Esophagus squamous epithelium (tissue), 5 donors: ENCODE measurements around the gene SLC29A1. TPM values are rescaled to one million over a fixed set of nuclear protein-coding genes. Genes with fewer than 3 reads are reported as not detected.
A peak's percentile ranks its signal among the peaks of the same experiment; 100 is the strongest.

Experiments used
- DNase-seq: peaks from one replicate; lab custom pipeline; 2025; lab: John Stamatoyannopoulos, UW
- H3K27ac ChIP-seq, 4 donors: fragments of 200-600 bp; sonication (generic); one replicate each; pipeline ENCODE4 v1.5.1; 2016 to 2019; ENCODE audit warnings: mild to moderate bottlenecking in 1 of 4
- H3K27me3 ChIP-seq, 4 donors: fragments of 200-600 bp; sonication (generic); 1 replicate in 3 of 4; 2 replicates in 1 of 4; pipeline versions ENCODE4 v1.5.1 to v1.6.0; 2017 to 2021; ENCODE audit warnings: antibody characterized with exemption in 1 of 4
- H3K36me3 ChIP-seq, 3 donors: fragments of 200-600 bp; sonication (generic); one replicate each; pipeline ENCODE4 v1.5.1; 2016 to 2019
- H3K4me1 ChIP-seq, 3 donors: fragments of 200-600 bp; sonication (generic); one replicate each; pipeline ENCODE4 v1.5.1; 2017 to 2019
- H3K4me3 ChIP-seq, 4 donors: fragments of 200-600 bp; sonication (generic); 1 replicate in 3 of 4; 2 replicates in 1 of 4; pipeline ENCODE4 v1.5.1; 2016 to 2019; ENCODE audit warnings: mild to moderate bottlenecking in 2 of 4, moderate library complexity in 1 of 4
- H3K9me3 ChIP-seq, 3 donors: fragments of 200-600 bp; sonication (generic); one replicate each; pipeline ENCODE4 v1.5.1; 2016 to 2019
- POLR2A ChIP-seq, 4 donors: fragments of 450-650 bp; IDR thresholded peaks; one replicate each; pipeline ENCODE4 v1.6.1; 2017; ENCODE audit warnings: antibody characterized with exemption in 4 of 4, mild to moderate bottlenecking in 4 of 4, moderate library complexity in 3 of 4
- WGBS, 2 donors: methylation state at CpG; one replicate each; pipeline ENCODE4 v1.1.5; 2018; 5-methylcytosine and 5-hydroxymethylcytosine counted together
- intact Hi-C: fragments of 100-400 bp; cut with DNase I; formaldehyde crosslinking; loops from one replicate; pipeline ENCODE4 v1.15.0; 2022
- total RNA-seq, 4 donors: library from RNA; depleted of rRNA; stranded (reverse); fragments of >200 nt; gene quantifications; one replicate each; pipeline ENCODE4 v1.1.0, GENCODE V29; 2016
- TF ChIP-seq, protein P1 (sequence below), 6 experiments: fragments of 450-650 bp in 4 of 6; fragments of 200-600 bp in 2 of 6; sonication (generic) in 2 of 6; IDR thresholded peaks; one replicate each; pipeline ENCODE4 v1.5.1; 2016 to 2019; ENCODE audit warnings: antibody characterized with exemption in 6 of 6, mild to moderate bottlenecking in 4 of 6, moderate library complexity in 4 of 6
- donor health status: DM: yes; HTN: yes; CAD: no.

SLC29A1 gene
- total RNA-seq, 4 donors from 2014 or later: 12.7 to 24.8 (median 22.3) TPM

DNA sequence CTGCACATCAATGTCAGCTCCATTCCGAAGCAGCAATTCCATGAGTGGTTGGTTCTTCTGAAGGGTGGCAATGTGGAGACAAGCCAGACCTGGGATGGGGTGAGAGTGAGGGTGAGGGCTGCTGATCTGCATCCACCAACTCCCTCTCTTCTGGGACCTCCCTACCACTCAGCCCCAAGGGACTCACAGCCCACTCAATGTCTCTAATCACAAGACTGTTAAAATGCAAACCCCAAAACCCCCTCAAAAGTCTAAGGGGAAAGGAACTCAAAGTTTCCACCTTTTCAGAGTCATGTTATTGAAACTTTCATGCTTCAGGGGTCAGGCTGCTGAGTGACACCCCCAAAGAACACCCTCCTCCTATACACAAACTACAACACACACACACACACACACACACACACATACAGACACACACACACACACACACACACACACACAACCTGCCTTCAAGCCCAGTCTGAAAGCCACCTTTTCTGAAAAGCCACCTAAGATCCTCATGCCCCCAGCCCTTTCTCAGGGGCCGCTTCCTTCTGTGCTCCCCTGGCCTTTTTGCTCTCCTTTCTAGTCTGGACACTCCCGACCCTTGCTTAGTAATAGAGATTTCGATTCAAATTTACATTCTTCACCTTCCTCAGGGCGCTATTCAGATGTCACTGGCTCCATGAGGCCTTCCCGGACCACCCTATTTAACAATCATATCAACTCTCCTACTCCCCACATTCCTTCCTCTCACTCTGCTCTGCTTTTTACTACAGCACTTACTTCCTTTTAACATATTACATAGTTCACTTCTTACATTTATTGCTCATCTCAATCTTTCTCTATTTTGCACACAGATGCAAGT is 37.3 kb downstream of the SLC29A1 start:
- TF ChIP-seq, protein P1, sequence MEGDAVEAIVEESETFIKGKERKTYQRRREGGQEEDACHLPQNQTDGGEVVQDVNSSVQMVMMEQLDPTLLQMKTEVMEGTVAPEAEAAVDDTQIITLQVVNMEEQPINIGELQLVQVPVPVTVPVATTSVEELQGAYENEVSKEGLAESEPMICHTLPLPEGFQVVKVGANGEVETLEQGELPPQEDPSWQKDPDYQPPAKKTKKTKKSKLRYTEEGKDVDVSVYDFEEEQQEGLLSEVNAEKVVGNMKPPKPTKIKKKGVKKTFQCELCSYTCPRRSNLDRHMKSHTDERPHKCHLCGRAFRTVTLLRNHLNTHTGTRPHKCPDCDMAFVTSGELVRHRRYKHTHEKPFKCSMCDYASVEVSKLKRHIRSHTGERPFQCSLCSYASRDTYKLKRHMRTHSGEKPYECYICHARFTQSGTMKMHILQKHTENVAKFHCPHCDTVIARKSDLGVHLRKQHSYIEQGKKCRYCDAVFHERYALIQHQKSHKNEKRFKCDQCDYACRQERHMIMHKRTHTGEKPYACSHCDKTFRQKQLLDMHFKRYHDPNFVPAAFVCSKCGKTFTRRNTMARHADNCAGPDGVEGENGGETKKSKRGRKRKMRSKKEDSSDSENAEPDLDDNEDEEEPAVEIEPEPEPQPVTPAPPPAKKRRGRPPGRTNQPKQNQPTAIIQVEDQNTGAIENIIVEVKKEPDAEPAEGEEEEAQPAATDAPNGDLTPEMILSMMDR (IDR thresholded peaks at IDR 0.05): no peak
- TF ChIP-seq POLR2A (IDR thresholded peaks at IDR 0.05): no peak
- H3K4me3 ChIP-seq: no peak overlapping the region
- WGBS, 2 donors: 72 to 94% methylated on average over 5 of the region's 6 CpGs
- no peaks in the 10 kb centered on the region for H3K9me3 ChIP-seq
- peaks cover 39 to 62% (median 39%) of the 10 kb centered on the region in 3 donors for H3K4me1 ChIP-seq
- DNase-seq: no peak
- no peaks in the 10 kb centered on the region for H3K27me3 ChIP-seq
- H3K36me3 ChIP-seq: peaks cover 0 to 34% (median 4%) of the 10 kb centered on the region in 3 donors
- no peak overlapping the region for H3K27ac ChIP-seq
- intact Hi-C loops: no loop called here

DNA sequence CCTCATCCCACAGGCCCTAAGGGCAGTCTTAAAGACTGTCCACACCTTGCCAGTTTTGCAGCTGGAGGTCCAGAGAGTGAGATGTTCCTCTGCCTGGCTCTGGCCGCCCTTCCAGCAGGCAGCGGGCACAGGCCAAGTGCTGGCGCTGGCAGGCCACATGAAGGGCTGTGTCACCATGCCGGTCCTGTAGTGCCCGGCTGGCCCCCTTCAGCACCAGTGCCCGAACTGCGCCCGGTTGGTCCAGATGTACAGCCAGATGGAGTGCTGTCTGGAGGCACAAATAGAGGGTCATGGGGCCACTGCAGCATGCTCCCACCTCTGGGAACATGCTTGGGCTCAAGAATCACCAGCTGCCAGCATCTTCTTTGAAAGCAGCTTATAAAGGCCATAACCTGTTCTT is 38.2 kb downstream of the SLC29A1 start:
- Histone ChIP-seq H3K4me3 (no peak overlapping the region), H3K27ac (no peak overlapping the region), H3K27me3 (no peaks in the 10 kb centered on the region), H3K9me3 (no peaks in the 10 kb centered on the region), H3K4me1 (peaks cover 32 to 55% (median 33%) of the 10 kb centered on the region in 3 donors), H3K36me3 (peaks cover 0 to 33% (median 4%) of the 10 kb centered on the region in 3 donors)
- TF ChIP-seq, protein P1 (IDR thresholded peaks at IDR 0.05): no peak
- no peak for TF ChIP-seq POLR2A (IDR thresholded peaks at IDR 0.05)
- 84% methylated on average over 6 of the region's 8 CpGs; no CpG with 5 or more reads in 1 of the 2 donors for WGBS, 2 donors
- intact Hi-C loops: no loop called here
- DNase-seq: no peak

DNA sequence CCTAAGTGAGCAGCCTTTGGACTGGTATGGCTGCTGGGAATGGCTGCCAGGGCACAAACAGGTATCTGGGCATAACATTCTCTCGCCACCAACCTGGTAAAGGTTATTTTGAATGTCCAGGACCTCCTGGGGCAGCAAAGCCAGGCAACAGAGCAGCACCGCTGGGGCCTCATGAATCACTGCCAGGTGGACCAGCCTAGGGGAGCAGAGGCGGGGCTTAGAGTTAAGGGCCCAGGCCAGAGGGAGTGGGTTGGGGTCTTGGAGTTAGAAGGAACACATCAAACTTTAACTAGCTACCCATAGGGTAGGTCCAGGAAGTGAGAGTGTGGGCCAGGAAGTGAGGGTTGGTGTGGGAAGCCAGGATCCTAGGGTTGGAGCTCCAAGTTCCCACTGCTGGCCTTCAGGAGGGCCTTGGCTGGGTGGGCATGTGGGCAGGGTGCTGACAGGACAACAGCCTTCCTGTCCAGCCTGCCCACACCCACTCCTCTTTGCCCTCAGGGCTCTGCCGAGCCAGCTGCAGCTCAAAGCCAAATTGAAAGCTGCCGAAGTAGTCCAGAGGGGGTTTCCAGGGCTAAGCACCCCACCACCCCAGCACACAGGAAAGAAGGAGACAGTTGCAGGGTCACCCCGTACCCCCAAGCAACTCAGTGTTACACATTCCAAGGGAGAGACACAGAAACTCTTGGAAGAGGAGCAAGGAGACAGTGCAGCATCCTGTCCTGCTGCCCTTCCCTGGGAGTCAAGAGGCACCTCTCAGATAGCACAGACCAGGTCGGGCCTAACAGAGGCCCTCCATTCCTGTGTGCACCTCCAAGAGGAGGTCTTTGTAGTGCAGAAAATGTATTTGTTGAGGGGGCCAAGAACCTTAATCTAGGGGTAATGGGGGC is 39.3 kb downstream of the SLC29A1 start:
- Histone ChIP-seq H3K4me3 (peak overlapping the region in 3 of 4 donors; percentile 67 to 96 (median 90)), H3K4me1 (peaks cover 26 to 47% (median 29%) of the 10 kb centered on the region in 3 donors), H3K27ac (peak overlapping the region; percentile 8 to 87 (median 44)), H3K27me3 (no peaks in the 10 kb centered on the region), H3K36me3 (peaks cover 0 to 33% (median 4%) of the 10 kb centered on the region in 3 donors), H3K9me3 (no peaks in the 10 kb centered on the region)
- intact Hi-C loops: no loop called here
- no peak for DNase-seq
- WGBS, 2 donors: 50 to 57% methylated on average over 5 of the region's 7 CpGs
- TF ChIP-seq POLR2A (IDR thresholded peaks at IDR 0.05): no peak
- TF ChIP-seq, protein P1 (IDR thresholded peaks at IDR 0.05): no peak

DNA sequence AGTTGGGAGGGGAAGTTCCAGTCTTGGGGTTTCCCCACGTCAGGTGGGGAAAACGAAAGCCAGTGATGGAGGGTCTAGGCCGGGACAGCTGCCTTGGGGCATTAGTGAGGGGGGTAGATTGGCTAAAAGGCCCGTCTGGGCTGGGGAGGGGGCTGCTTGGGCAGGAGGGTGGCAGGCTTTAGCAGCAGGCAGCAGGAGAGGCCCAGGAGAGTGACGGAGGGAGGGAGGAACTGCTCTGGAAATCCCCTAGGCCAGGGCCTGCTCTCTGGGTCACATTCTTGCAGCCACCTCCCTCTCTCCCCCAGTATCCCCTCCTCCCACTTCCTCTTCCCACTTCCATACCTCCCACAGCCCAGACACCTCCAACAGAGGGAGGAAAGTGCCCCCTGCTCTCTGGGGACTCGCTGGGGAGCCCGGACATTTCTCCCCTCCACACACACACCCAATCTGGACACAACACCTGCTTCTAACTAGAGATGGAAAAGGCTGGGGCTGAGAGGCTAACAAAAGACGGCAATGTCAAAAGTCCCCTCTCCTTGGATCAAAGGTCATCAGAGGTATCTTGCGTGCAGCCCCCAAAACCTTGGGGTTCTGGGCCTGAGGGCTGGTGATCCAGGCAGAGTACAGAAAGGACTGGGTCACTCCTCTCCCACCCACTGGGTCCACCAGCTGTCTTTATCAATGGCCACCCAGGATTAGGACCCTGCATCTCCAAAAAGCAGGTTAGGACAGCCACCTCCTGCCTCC is 40.1 kb downstream of the SLC29A1 start:
- Histone ChIP-seq H3K4me3 (peak overlapping the region; percentile 67 to 96 (median 82)), H3K4me1 (peaks cover 25 to 41% (median 26%) of the 10 kb centered on the region in 3 donors), H3K27me3 (peaks cover 0 to 6% (median 2%) of the 10 kb centered on the region in 4 donors), H3K27ac (peak overlapping the region; percentile 8 to 87 (median 44)), H3K9me3 (no peaks in the 10 kb centered on the region), H3K36me3 (peaks cover 0 to 30% (median 4%) of the 10 kb centered on the region in 3 donors)
- TF ChIP-seq, protein P1 (IDR thresholded peaks at IDR 0.05): no peak
- no peak for TF ChIP-seq POLR2A (IDR thresholded peaks at IDR 0.05)
- intact Hi-C loops: no loop called here
- 19 to 27% methylated on average over 6 to 8 of the region's 9 CpGs for WGBS, 2 donors
- DNase-seq: no peak
